ENCODE results near the gene RNF111.

RNF111 gene

DNA sequence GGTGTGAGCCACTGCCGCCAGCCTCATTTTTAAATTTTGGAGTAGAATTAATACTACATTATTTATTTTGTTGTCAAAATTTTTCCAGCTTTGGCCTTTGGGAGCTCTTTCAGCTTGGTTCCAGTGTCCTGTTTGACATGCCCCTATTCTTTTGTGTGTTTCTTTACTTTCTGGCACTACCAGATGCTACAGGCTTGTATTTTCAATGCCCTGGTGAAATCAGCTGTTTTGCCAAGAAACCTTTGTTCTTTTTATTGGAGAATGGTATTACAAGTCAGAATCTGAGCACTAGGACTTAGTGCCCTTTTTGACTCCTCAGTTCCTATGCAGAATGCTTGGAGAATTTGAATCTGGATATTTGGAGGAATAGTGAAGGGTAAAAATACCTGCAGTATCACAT is 26.6 kb downstream of the RNF111 start:
- H3K9me3 ChIP-seq (ENCODE audit: control insufficient read depth, insufficient read depth, low read length), result no peaks in the 10 kb centered on the region; the same call in 1 of the 2 replicates
- H3K4me1 ChIP-seq (ENCODE audit: insufficient read depth, low read length), result no peaks in the 10 kb centered on the region; the same call in 1 of the 2 replicates
- no peaks in the 10 kb centered on the region for H3K36me3 ChIP-seq (ENCODE audit: insufficient read depth, low read length)
- no peak overlapping the region for H3K9ac ChIP-seq (ENCODE audit: low read depth, low read length)

DNA sequence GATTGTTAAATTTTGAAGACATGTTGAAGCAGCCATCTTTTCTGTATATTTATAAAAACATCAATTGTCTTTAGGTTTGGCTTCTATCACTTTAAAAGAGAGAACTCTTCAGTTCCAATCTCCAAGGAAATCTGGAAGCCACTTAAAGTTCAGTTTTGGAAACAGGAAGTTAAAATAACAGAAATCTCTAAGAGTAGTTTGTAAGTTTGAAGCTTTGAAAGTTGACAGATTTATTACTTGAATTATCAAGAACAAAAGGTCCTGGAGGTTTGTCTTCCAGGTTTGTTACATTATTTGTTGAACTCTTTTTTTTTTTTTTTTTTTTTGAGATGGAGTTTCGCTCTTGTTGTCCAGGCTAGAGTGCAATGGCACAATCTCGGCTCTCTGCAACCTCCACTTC is 30.0 kb downstream of the RNF111 start:
- Histone ChIP-seq H3K4me1 (ENCODE audit: insufficient read depth, low read length) (no peaks in the 10 kb centered on the region; the same call in 1 of the 2 replicates), H3K9me3 (ENCODE audit: control insufficient read depth, insufficient read depth, low read length) (no peaks in the 10 kb centered on the region; the same call in 1 of the 2 replicates), H3K36me3 (ENCODE audit: insufficient read depth, low read length) (no peaks in the 10 kb centered on the region), H3K9ac (ENCODE audit: low read depth, low read length) (no peak overlapping the region)

DNA sequence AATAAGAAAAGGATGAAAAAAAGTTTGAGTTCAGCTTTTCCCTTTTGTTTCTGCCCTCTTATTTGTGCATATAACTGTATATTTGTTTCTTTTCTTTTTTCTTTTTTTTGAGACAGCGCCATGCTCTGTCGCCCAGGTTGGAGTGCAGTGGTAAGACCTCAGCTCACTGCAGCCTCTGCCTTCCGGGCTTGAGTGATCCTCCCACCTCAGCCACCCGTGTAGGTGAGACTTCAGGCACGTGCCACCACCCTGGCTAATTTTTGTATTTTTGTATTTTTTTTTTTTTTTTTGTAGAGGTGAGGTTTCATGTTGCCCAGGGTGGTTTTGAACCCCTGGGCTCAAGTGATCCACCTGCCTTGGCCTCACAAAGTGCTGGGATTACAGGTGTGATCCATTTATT is 31.4 kb downstream of the RNF111 start:
- no peaks in the 10 kb centered on the region for H3K4me1 ChIP-seq (ENCODE audit: insufficient read depth, low read length)
- H3K9ac ChIP-seq (ENCODE audit: low read depth, low read length), result no peak overlapping the region
- H3K9me3 ChIP-seq (ENCODE audit: control insufficient read depth, insufficient read depth, low read length), result no peaks in the 10 kb centered on the region; the same call in 1 of the 2 replicates
- H3K36me3 ChIP-seq (ENCODE audit: insufficient read depth, low read length), result no peaks in the 10 kb centered on the region

DNA sequence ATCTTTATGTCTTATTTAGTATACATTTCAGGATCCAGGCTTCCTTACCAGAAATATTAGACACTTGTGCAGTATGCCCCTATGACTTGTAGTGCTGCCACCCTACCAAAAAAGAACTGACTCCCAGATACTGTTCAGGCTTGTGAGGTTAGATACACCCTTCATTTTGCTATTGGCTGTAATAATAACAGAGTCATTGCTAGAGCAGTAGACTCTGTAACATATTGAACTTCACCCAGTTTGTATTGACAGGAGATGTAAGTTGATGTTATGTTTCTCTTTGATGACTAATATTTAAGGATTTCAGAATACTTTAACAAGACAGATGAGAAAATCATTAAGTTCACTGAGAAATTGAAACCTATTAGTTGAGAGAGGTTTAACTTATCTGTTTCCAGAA is 32.9 kb downstream of the RNF111 start:
- Histone ChIP-seq H3K9ac (ENCODE audit: low read depth, low read length) (no peak overlapping the region), H3K9me3 (ENCODE audit: control insufficient read depth, insufficient read depth, low read length) (no peaks in the 10 kb centered on the region; the same call in 1 of the 2 replicates), H3K36me3 (ENCODE audit: insufficient read depth, low read length) (no peaks in the 10 kb centered on the region), H3K4me1 (ENCODE audit: insufficient read depth, low read length) (no peaks in the 10 kb centered on the region)

DNA sequence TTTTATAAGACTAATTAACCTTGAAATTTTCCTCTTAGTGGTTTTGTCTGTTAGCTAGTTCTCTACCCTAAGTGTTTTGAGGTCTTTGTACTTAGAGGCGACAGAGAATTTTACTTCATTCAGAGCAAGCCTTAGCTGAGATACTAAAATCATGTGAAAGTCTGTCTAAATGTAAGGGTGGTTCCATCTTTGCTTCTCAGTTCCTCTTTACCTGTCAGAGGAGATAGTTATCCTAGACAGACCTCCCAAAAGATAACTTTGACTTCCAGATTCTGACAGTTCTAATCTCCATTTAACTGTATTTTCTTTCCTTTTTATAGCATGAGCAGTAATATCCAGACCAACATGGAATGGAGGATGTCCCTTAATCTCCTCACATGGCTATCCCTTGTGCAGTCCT is 34.7 kb downstream of the RNF111 start:
- Histone ChIP-seq H3K9ac (ENCODE audit: low read depth, low read length) (no peak overlapping the region), H3K4me1 (ENCODE audit: insufficient read depth, low read length) (no peaks in the 10 kb centered on the region), H3K9me3 (ENCODE audit: control insufficient read depth, insufficient read depth, low read length) (no peaks in the 10 kb centered on the region), H3K36me3 (ENCODE audit: insufficient read depth, low read length) (no peaks in the 10 kb centered on the region)

DNA sequence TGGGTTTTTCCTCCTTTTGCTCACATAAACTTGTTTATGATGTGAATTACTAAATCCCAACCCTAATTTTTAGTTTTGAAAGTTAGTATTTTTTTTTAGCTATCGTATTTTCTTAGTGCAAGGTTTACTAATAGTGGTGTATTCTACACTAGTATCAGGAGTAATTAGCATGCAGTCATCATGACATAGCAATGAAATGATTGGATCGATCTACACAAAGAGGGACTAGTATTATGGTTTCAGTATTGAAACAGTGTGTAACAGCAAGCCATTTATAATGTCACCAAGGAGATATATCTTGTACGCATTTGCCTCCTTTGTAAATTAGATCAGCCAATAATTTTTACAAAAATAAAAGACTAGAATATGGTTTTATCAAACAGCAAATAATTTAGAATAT is 38.7 kb downstream of the RNF111 start:
- H3K36me3 ChIP-seq (ENCODE audit: insufficient read depth, low read length), result no peaks in the 10 kb centered on the region

DNA sequence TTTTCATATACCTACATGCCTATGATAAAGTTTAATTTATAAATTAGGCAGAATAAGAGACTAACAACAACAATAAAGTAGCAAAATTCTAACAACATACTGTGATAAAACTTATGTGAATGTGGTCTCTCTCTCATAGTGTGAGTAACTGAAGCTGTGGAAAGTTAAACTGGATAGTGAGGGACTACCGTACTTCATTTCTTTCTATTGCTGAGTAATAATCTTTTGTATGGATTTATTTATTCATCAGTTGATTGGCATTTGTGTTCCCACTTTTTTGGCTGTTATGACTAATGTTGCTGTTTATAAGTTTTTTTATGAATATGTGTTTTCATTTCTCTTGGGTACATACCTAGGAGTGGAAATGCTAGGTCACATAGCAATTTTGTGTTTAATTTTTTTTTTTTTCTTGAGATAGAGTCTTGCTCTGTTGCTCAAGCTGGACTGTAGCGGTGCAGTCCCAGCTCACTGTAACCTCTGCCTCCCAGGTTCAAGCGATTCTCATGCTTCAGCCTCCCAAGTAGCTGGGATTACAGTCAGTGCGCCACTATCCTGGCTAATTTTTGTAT is 41.0 kb downstream of the RNF111 start:
- H3K4me1 ChIP-seq (ENCODE audit: insufficient read depth, low read length), result no peaks in the 10 kb centered on the region
- no peaks in the 10 kb centered on the region for H3K36me3 ChIP-seq (ENCODE audit: insufficient read depth, low read length)
- H3K9ac ChIP-seq (ENCODE audit: low read depth, low read length), result no peak overlapping the region
- H3K9me3 ChIP-seq (ENCODE audit: control insufficient read depth, insufficient read depth, low read length), result no peaks in the 10 kb centered on the region

More for the DNA sequence above, 38.7 kb downstream of the RNF111 start:
- Histone ChIP-seq H3K4me1 (ENCODE audit: insufficient read depth, low read length) (no peaks in the 10 kb centered on the region), H3K9me3 (ENCODE audit: control insufficient read depth, insufficient read depth, low read length) (no peaks in the 10 kb centered on the region), H3K9ac (ENCODE audit: low read depth, low read length) (no peak overlapping the region)

DNA sequence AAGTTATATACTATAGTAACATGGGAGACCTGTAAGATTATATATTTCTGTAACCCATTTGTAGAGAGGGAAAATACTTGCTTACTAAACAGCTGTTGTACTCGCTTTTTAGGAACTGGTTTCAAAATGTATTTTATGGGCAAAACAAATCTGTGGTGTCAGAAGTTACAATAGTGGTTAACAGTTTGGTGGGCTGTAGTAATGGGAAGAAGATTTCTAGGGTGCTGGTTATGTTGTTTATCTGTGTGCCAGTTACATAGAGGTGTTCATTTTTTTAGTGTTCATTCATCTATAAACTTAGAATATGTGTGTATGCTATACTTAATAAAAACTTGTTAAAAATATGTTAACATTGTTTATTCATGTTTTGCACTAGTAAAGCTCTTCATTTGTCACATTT is 42.1 kb downstream of the RNF111 start:
- no peaks in the 10 kb centered on the region for H3K9me3 ChIP-seq (ENCODE audit: control insufficient read depth, insufficient read depth, low read length)
- no peak overlapping the region for H3K9ac ChIP-seq (ENCODE audit: low read depth, low read length)
- no peaks in the 10 kb centered on the region for H3K36me3 ChIP-seq (ENCODE audit: insufficient read depth, low read length)
- H3K4me1 ChIP-seq (ENCODE audit: insufficient read depth, low read length), result no peaks in the 10 kb centered on the region

DNA sequence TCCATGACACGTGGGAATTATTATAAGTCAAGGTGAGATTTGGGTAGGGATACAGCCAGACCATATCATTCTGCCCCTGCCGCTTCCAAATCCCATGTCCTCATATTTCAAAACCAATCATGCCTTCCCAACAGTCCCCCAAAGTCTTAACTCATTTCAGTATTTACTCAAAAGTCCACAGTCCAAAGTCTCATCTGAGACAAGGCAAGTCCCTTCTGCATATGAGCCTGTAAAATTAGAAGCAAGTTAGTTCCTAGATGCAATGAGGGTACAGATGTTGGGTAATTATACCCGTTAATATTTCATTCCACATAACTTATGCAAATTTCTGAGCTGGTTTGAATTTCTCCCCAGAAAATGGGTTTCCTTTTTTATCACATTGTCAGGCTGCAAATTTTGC is 47.7 kb downstream of the RNF111 start:
- H3K9me3 ChIP-seq (ENCODE audit: control insufficient read depth, insufficient read depth, low read length), result no peaks in the 10 kb centered on the region
- no peaks in the 10 kb centered on the region for H3K4me1 ChIP-seq (ENCODE audit: insufficient read depth, low read length)
- H3K9ac ChIP-seq (ENCODE audit: low read depth, low read length), result no peak overlapping the region
- no peaks in the 10 kb centered on the region for H3K36me3 ChIP-seq (ENCODE audit: insufficient read depth, low read length)

DNA sequence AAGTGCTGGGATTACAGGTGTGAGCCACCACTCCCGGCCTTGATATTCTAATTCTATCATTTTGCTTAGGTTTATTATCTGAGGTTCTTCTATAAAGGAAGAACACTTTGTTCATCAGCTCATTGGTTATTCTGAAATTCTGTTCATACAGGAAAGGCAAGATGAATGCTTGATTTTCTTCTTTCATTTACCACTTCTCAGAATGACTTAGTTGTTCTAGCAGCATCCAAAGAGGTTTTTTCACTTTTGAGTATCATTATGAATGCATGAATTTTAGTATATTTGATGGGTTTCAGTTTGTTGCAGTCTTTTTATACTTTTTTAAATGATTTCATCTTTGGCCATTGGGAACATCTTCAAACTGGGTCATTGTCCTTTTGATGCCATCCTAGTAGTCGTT is 51.8 kb downstream of the RNF111 start:
- H3K4me1 ChIP-seq (ENCODE audit: insufficient read depth, low read length), result no peaks in the 10 kb centered on the region
- H3K9me3 ChIP-seq (ENCODE audit: control insufficient read depth, insufficient read depth, low read length), result no peaks in the 10 kb centered on the region
- H3K9ac ChIP-seq (ENCODE audit: low read depth, low read length), result no peak overlapping the region
- H3K36me3 ChIP-seq (ENCODE audit: insufficient read depth, low read length), result no peaks in the 10 kb centered on the region

DNA sequence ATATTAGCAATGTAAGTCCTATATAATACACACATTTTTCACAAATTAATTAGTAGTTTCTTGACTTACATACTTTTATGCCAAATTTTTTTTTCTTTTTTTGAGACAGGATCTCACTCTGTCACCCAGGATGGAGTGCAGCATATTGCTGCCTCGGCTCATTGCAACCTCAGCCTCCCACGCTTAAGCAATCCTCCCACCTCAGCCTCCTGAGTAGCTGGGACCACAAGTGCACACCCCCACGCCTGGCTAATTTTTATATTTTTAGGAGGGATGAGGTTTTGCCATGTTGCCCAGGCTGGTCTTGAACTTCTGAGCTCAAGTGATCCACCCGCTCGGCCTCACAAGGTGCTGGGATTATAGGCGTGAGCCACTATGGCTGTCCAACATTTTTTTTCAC is 54.6 kb downstream of the RNF111 start:
- no peaks in the 10 kb centered on the region for H3K36me3 ChIP-seq (ENCODE audit: insufficient read depth, low read length)

DNA sequence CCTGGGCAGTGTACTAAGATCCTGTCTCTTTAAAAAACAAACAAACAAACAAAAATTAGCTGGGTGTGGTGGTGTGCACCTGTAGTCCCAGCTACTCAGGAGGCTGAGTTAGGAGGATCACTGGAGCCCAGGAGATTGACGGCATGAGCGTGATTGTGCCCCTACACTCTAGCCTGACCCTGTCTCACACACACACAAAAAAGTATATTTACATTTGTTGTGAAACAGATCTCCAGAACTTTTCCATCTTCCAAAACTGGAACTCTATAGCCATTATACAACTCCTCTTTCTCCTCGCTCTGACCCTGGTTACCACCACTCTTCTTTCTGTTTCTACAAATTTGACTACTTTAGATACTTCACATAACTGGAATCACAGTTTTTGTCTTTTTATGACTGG is 61.4 kb downstream of the RNF111 start:
- H3K4me1 ChIP-seq (ENCODE audit: insufficient read depth, low read length), result no peaks in the 10 kb centered on the region
- no peaks in the 10 kb centered on the region for H3K36me3 ChIP-seq (ENCODE audit: insufficient read depth, low read length)
- H3K9me3 ChIP-seq (ENCODE audit: control insufficient read depth, insufficient read depth, low read length), result no peaks in the 10 kb centered on the region
- no peak overlapping the region for H3K9ac ChIP-seq (ENCODE audit: low read depth, low read length)

More for the DNA sequence above, 54.6 kb downstream of the RNF111 start:
- H3K4me1 ChIP-seq (ENCODE audit: insufficient read depth, low read length), result no peaks in the 10 kb centered on the region
- H3K9me3 ChIP-seq (ENCODE audit: control insufficient read depth, insufficient read depth, low read length), result no peaks in the 10 kb centered on the region
- no peak overlapping the region for H3K9ac ChIP-seq (ENCODE audit: low read depth, low read length)

DNA sequence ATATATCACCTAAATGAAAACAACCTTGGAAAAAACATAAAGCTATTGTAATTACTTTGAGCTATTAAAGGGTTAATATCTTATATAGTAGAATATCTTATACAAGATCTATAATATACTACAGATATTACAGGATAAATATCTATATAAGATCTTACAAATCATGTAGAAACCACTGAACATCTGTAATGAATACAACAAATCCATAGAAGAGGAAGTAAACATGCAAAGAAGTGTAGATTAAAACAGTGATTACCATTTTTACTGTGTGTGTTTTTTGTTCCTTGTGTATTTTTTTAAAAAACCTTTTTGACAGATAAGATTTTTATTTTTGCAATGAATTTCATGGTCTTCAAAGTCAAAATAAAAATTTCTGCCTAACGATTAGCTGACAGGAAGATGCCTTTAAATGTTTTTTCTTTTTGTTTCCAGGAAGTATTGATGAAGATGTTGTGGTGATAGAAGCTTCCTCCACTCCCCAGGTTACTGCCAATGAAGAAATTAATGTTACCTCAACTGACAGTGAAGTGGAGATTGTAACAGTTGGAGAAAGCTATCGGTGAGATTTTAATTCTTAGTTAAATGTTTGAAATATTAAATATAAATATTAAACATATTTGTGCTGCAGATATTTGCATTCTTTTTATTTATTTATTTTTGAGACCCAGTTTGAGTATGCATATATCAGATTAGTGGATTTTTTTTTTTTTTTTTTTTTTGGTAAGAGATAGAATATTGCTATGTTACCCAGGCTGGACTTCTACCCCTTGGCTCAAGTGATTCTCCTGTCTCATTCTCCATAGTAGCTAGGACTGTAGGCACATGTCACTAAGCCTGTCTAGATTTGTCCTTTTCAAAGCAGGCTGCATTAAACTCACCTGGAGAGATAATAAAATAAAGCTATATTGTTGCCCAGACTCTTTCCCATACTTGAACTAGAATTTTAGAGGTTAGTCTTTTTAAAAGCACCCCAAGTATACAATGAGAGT is 64.7 kb downstream of the RNF111 start:
- H3K9ac ChIP-seq (ENCODE audit: low read depth, low read length), result no peak overlapping the region
- H3K4me1 ChIP-seq (ENCODE audit: insufficient read depth, low read length), result no peaks in the 10 kb centered on the region
- H3K36me3 ChIP-seq (ENCODE audit: insufficient read depth, low read length), result no peaks in the 10 kb centered on the region; the same call in 1 of the 2 replicates
- no peaks in the 10 kb centered on the region for H3K9me3 ChIP-seq (ENCODE audit: control insufficient read depth, insufficient read depth, low read length)

DNA sequence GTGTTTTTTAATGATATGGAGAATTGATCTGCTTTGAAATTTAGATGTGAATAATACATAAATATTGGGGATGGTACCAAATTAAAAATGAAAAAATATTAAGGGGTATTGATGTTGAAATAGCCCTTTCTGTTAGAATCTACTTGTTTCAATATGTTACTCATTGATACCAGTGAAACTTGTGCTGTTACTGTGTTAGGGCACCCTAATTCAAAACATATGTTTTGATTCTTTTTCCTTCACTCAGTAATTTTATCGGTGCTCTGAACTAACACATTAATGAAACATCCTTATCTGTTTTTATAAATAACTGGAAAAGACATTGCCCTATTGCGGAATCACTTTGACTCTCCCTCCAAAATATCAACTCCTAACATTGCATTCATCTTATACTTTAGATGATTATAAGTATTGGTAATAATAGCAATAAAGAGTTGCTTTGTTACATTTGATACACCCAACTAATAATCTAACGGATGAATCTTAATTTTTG is 65.5 kb downstream of the RNF111 start:
- Histone ChIP-seq H3K9ac (ENCODE audit: low read depth, low read length) (no peak overlapping the region), H3K4me1 (ENCODE audit: insufficient read depth, low read length) (peaks cover 3% of the 10 kb centered on the region; the same call in 1 of the 2 replicates), H3K36me3 (ENCODE audit: insufficient read depth, low read length) (no peaks in the 10 kb centered on the region; the same call in 1 of the 2 replicates), H3K9me3 (ENCODE audit: control insufficient read depth, insufficient read depth, low read length) (no peaks in the 10 kb centered on the region)

DNA sequence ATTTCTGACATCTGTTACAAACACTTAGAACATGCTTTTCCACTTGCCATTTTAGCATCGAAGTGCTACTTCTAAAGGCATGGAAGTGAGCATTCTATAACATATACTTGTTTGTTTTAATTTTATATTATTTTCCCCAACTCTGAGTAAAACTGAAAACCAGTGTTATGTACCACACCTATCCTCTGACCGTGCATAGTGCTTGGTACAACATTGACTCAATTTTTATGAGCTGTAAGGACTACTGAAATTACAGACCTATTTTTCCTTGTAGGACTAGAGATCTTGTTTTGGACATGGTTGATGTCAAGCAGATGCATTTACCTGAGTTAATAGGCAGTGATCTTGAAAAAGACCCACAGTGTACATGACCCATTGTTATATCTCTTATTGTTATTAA is 66.0 kb downstream of the RNF111 start:
- H3K9ac ChIP-seq (ENCODE audit: low read depth, low read length), result no peak overlapping the region
- H3K4me1 ChIP-seq (ENCODE audit: insufficient read depth, low read length), result peaks cover 3% of the 10 kb centered on the region; the same call in 1 of the 2 replicates
- H3K36me3 ChIP-seq (ENCODE audit: insufficient read depth, low read length), result no peaks in the 10 kb centered on the region; the same call in 1 of the 2 replicates
- H3K9me3 ChIP-seq (ENCODE audit: control insufficient read depth, insufficient read depth, low read length), result no peaks in the 10 kb centered on the region
